ENCODE measurements around the gene AIRE. TPM values are rescaled to one million over a fixed set of nuclear protein-coding genes. Genes with fewer than 3 reads are reported as not detected.

The AIRE gene
- total and polyA plus RNA-seq, 2 of the 13 experiments (the other 11 are each of a cell fraction or from before 2014, with no cell fraction given), result not detected

DNA sequence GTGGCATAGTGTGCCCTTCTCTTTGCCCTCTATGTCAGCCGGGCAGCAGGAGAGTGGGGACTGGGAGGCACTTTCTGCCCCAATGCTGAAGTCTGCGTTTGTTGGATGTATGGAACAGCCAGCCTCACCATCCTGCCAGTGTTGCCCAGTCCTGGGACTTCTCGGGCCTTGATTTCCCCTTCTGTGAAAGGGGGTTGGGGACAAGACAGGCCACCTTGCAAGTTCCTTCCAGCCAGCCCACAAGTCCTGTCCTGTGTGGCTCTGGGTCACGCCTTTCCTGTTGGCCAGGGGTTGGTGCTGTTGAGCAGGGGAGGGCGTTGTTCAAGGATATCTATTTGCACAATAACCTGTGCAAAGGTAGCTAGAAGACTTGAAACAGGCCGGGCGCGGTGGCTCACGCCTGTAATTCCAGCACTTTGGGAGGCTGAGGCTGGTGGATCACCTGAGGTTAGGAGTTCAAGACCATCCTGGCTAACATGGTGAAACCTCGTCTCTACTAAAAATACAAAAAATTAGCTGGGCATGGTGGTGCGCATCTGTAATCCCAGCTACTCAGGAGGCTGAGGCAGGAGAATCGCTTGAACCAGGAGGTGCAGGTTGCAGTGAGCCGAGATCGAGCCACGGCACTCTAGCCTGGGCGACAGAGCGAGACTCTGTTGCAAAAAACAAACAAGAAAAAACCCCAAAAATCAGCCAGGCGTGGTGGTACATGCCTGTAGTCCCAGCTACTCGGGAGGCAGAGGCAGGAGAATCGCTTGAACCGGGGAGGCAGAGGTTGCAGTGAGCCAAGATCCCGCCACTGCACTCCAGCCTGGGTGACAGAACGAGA is 17.1 kb downstream of the AIRE start (continued):
- 0 out of 2 replicates have a peak, but pooled peaks have one; percentile 30 for TF ChIP-seq KDM5B (CRISPR knock-in tag; IDR thresholded peaks at IDR 0.05; ENCODE audit: borderline replicate concordance)
- TF ChIP-seq, protein P1, sequence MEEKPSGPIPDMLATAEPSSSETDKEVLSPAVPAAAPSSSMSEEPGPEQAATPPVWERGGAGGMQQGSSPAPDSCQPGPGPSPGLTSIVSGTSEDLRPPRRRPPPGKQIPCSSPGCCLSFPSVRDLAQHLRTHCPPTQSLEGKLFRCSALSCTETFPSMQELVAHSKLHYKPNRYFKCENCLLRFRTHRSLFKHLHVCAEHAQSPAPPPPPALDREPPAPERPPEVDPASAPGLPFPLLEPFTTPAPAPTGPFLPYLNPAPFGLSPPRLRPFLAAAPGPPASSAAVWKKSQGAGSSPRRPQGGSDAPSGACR (CRISPR knock-in tag; IDR thresholded peaks at IDR 0.05), result peak; percentile 74; the same call in 1 of the 2 replicates
- peak; percentile 26 for TF ChIP-seq TEAD3 (CRISPR knock-in tag; optimal IDR thresholded peaks at IDR 0.05; ENCODE audit: borderline replicate concordance)
- TF ChIP-seq ZNF546 (CRISPR knock-in tag; conservative IDR thresholded peaks at IDR 0.05), result 0 out of 2 replicates have a peak, but pooled peaks have one; percentile 63
- peak; percentile 24; the same call in 1 of the 2 replicates for TF ChIP-seq BORCS8-MEF2B (CRISPR knock-in tag; IDR thresholded peaks at IDR 0.05)
- TF ChIP-seq FOXC1 (CRISPR knock-in tag; IDR thresholded peaks at IDR 0.05; ENCODE audit: borderline replicate concordance), result peak; percentile 40; the same call in 1 of the 2 replicates
- peak; percentile 77 for TF ChIP-seq SAP130 (CRISPR knock-in tag; IDR thresholded peaks at IDR 0.05; ENCODE audit: low read depth)
- peak; percentile 35; the same call in 1 of the 2 replicates for TF ChIP-seq ZNF772 (CRISPR knock-in tag; IDR thresholded peaks at IDR 0.05)
- peak; percentile 66; the same call in 1 of the 2 replicates for TF ChIP-seq KDM2A (CRISPR knock-in tag; IDR thresholded peaks at IDR 0.05; ENCODE audit: borderline replicate concordance, low read depth)
- TF ChIP-seq HNF4A (CRISPR knock-in tag; IDR thresholded peaks at IDR 0.05), result peak; percentile 65
- 0 out of 2 replicates have a peak, but pooled peaks have one; percentile 15 for TF ChIP-seq ZNF564 (CRISPR knock-in tag; IDR thresholded peaks at IDR 0.05)
- TF ChIP-seq ZNF121 (CRISPR knock-in tag; IDR thresholded peaks at IDR 0.05), result peak; percentile 75
- TF ChIP-seq ZNF629 (CRISPR knock-in tag; conservative IDR thresholded peaks at IDR 0.05), result peak; percentile 87
- peak; percentile 63; the same call in 1 of the 2 replicates for TF ChIP-seq MIXL1 (CRISPR knock-in tag; IDR thresholded peaks at IDR 0.05)
- peak; percentile 43 for TF ChIP-seq RARA (CRISPR knock-in tag; IDR thresholded peaks at IDR 0.05)
- TF ChIP-seq ASH2L (IDR thresholded peaks at IDR 0.05; ENCODE audit: insufficient read length, low read depth, low read length), result peak; percentile 28
- peak; percentile 29; the same call in 1 of the 2 replicates for TF ChIP-seq ZNF350 (CRISPR knock-in tag; IDR thresholded peaks at IDR 0.05; ENCODE audit: borderline replicate concordance, low read depth)
- TF ChIP-seq, protein P2, sequence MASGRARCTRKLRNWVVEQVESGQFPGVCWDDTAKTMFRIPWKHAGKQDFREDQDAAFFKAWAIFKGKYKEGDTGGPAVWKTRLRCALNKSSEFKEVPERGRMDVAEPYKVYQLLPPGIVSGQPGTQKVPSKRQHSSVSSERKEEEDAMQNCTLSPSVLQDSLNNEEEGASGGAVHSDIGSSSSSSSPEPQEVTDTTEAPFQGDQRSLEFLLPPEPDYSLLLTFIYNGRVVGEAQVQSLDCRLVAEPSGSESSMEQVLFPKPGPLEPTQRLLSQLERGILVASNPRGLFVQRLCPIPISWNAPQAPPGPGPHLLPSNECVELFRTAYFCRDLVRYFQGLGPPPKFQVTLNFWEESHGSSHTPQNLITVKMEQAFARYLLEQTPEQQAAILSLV (CRISPR knock-in tag; IDR thresholded peaks at IDR 0.05; ENCODE audit: borderline replicate concordance), result 0 out of 2 replicates have a peak, but pooled peaks have one; percentile 9
- peak; percentile 86 for TF ChIP-seq CEBPG (CRISPR knock-in tag; IDR thresholded peaks at IDR 0.05)
- 0 out of 2 replicates have a peak, but pooled peaks have one; percentile 1 for TF ChIP-seq YEATS4 (CRISPR knock-in tag; IDR thresholded peaks at IDR 0.05; ENCODE audit: borderline replicate concordance)
- TF ChIP-seq, protein P3, sequence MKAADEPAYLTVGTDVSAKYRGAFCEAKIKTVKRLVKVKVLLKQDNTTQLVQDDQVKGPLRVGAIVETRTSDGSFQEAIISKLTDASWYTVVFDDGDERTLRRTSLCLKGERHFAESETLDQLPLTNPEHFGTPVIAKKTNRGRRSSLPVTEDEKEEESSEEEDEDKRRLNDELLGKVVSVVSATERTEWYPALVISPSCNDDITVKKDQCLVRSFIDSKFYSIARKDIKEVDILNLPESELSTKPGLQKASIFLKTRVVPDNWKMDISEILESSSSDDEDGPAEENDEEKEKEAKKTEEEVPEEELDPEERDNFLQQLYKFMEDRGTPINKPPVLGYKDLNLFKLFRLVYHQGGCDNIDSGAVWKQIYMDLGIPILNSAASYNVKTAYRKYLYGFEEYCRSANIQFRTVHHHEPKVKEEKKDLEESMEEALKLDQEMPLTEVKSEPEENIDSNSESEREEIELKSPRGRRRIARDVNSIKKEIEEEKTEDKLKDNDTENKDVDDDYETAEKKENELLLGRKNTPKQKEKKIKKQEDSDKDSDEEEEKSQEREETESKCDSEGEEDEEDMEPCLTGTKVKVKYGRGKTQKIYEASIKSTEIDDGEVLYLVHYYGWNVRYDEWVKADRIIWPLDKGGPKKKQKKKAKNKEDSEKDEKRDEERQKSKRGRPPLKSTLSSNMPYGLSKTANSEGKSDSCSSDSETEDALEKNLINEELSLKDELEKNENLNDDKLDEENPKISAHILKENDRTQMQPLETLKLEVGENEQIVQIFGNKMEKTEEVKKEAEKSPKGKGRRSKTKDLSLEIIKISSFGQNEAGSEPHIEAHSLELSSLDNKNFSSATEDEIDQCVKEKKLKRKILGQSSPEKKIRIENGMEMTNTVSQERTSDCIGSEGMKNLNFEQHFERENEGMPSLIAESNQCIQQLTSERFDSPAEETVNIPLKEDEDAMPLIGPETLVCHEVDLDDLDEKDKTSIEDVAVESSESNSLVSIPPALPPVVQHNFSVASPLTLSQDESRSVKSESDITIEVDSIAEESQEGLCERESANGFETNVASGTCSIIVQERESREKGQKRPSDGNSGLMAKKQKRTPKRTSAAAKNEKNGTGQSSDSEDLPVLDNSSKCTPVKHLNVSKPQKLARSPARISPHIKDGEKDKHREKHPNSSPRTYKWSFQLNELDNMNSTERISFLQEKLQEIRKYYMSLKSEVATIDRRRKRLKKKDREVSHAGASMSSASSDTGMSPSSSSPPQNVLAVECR (CRISPR knock-in tag; IDR thresholded peaks at IDR 0.05; ENCODE audit: borderline replicate concordance), result peak; percentile 42; the same call in 1 of the 2 replicates
- 0 out of 2 replicates have a peak, but pooled peaks have one; percentile 23 for TF ChIP-seq ARNTL (CRISPR knock-in tag; IDR thresholded peaks at IDR 0.05)
- TF ChIP-seq SALL1 (CRISPR knock-in tag; IDR thresholded peaks at IDR 0.05), result peak; percentile 60; the same call in 1 of the 2 replicates

All from HepG2 (cell line).